ENCODE measurements around the gene SHFL. TPM values are rescaled to one million over a fixed set of nuclear protein-coding genes. Genes with fewer than 3 reads are reported as not detected.

SHFL gene
- polyA plus RNA-seq, 1 donor from 2014 or later, result 1.2 TPM

- Histone ChIP-seq H3F3A (ENCODE audit: insufficient read depth, low read length, poor library complexity, severe bottlenecking) (no peaks in the 10 kb centered on the region), H3K79me2 (replicated peaks; ENCODE audit: insufficient read depth, low read length) (peaks cover 8% of the 10 kb centered on the region), H3K27ac (ENCODE audit: low read length) (no peak overlapping the region), H4K20me1 (ENCODE audit: insufficient read depth) (no peaks in the 10 kb centered on the region), H3K27me3 (ENCODE audit: insufficient read depth, low read depth, low read length) (no peaks in the 10 kb centered on the region), H2AFZ (ENCODE audit: low read depth, low read length) (no peak overlapping the region), H3K4me3 (ENCODE audit: low read length) (no peak overlapping the region), H3K9me2 (ENCODE audit: insufficient read depth, low read length) (no peaks in the 10 kb centered on the region), H3K4me2 (ENCODE audit: low read length) (no peak overlapping the region), H3K9me3 (ENCODE audit: low read length) (no peaks in the 10 kb centered on the region), H3K36me3 (ENCODE audit: insufficient read depth, low read length) (peaks cover 8% of the 10 kb centered on the region), H3K9ac (ENCODE audit: low read length) (no peak overlapping the region)
- TF ChIP-seq SMC3 (conservative IDR thresholded peaks at IDR 0.05; ENCODE audit: poor library complexity) (no peak), POLR2AphosphoS5 (IDR thresholded peaks at IDR 0.05) (no peak), EZH2 (IDR thresholded peaks at IDR 0.05; ENCODE audit: borderline replicate concordance, insufficient read depth, low read length, poor library complexity, severe bottlenecking) (no peak), CTCF (IDR thresholded peaks at IDR 0.05; ENCODE audit: poor library complexity, severe bottlenecking) (no peak), REST (IDR thresholded peaks at IDR 0.05; ENCODE audit: borderline replicate concordance) (no peak), EP300 (conservative IDR thresholded peaks at IDR 0.05; ENCODE audit: poor library complexity, severe bottlenecking) (no peak), RAD21 (conservative IDR thresholded peaks at IDR 0.05) (no peak), TAF1 (IDR thresholded peaks at IDR 0.05; ENCODE audit: low read depth) (no peak)
Observed at GRCh38 chr19:10122045-10122444, 35.9 kb downstream of the SHFL start.

GRCh38 chr19:10124429-10124828, 38.3 kb downstream of the SHFL start:
- Histone ChIP-seq H3F3A (ENCODE audit: insufficient read depth, low read length, poor library complexity, severe bottlenecking) (no peaks in the 10 kb centered on the region), H3K4me2 (ENCODE audit: low read length) (no peak overlapping the region), H3K27me3 (ENCODE audit: insufficient read depth, low read depth, low read length) (no peaks in the 10 kb centered on the region), H3K79me2 (replicated peaks; ENCODE audit: insufficient read depth, low read length) (peaks cover under 1% of the 10 kb centered on the region), H3K9me2 (ENCODE audit: insufficient read depth, low read length) (no peaks in the 10 kb centered on the region), H3K9me3 (ENCODE audit: low read length) (no peaks in the 10 kb centered on the region), H4K20me1 (ENCODE audit: insufficient read depth) (no peaks in the 10 kb centered on the region), H3K36me3 (ENCODE audit: insufficient read depth, low read length) (no peaks in the 10 kb centered on the region), H3K27ac (ENCODE audit: low read length) (no peak overlapping the region), H3K4me3 (ENCODE audit: low read length) (no peak overlapping the region), H2AFZ (ENCODE audit: low read depth, low read length) (no peak overlapping the region), H3K9ac (ENCODE audit: low read length) (no peak overlapping the region)
- TF ChIP-seq EZH2 (IDR thresholded peaks at IDR 0.05; ENCODE audit: borderline replicate concordance, insufficient read depth, low read length, poor library complexity, severe bottlenecking) (no peak), RAD21 (conservative IDR thresholded peaks at IDR 0.05) (no peak), MXI1 (conservative IDR thresholded peaks at IDR 0.05; ENCODE audit: poor library complexity, severe bottlenecking) (no peak), TAF1 (IDR thresholded peaks at IDR 0.05; ENCODE audit: low read depth) (no peak), REST (IDR thresholded peaks at IDR 0.05; ENCODE audit: borderline replicate concordance) (no peak), POLR2AphosphoS5 (IDR thresholded peaks at IDR 0.05) (no peak), CTCF (IDR thresholded peaks at IDR 0.05; ENCODE audit: poor library complexity, severe bottlenecking) (no peak), EP300 (conservative IDR thresholded peaks at IDR 0.05; ENCODE audit: poor library complexity, severe bottlenecking) (no peak), SMC3 (conservative IDR thresholded peaks at IDR 0.05; ENCODE audit: poor library complexity) (no peak)

Data from neural cell (in vitro differentiated cells).